Left renal cortex interstitium (tissue), 4 donors: ENCODE data around the gene CABLES2. TPM values are rescaled to one million over a fixed set of nuclear protein-coding genes. Genes with fewer than 3 reads are reported as not detected.
A peak's percentile ranks its signal among the peaks of the same experiment; 100 is the strongest.

ENCODE experiments used
- DNase-seq, 4 donors: peaks; one replicate each; pipeline ENCODE4 v3.0.0-alpha.2; 2013; ENCODE audit warnings: low read depth in 4 of 4, low spot score in 2 of 4, missing footprints in 1 of 4
- polyA plus RNA-seq, 4 donors: library from polyadenylated mRNA; unstranded; fragments of 120-200 nt; gene quantifications; one replicate each; pipeline ENCODE4 v1.2.1, GENCODE V29; 2013; ENCODE audit not compliant: insufficient read length in 4 of 4

The CABLES2 gene
- polyA plus RNA-seq, 4 donors: 8.0 to 11.6 (median 11.0) TPM

DNA sequence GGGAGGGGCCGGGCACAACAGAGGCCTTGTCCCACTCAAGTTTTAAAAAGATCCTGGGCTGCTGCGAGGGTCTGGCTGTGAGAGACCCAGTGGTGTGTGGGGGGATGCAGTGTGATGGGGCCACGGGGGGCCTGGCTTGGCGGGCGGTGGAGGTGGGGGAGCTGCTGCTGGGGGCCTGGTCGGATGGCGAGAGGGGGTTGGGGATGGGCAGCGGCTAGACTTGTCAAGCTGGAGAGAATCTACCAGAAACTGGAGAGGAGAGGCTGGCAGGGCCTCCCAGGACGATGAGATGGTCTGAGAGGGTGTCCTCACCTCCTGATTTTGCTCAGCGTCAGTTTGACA, 15.0 kb downstream of the CABLES2 start:
- DNase-seq: no peak

DNA sequence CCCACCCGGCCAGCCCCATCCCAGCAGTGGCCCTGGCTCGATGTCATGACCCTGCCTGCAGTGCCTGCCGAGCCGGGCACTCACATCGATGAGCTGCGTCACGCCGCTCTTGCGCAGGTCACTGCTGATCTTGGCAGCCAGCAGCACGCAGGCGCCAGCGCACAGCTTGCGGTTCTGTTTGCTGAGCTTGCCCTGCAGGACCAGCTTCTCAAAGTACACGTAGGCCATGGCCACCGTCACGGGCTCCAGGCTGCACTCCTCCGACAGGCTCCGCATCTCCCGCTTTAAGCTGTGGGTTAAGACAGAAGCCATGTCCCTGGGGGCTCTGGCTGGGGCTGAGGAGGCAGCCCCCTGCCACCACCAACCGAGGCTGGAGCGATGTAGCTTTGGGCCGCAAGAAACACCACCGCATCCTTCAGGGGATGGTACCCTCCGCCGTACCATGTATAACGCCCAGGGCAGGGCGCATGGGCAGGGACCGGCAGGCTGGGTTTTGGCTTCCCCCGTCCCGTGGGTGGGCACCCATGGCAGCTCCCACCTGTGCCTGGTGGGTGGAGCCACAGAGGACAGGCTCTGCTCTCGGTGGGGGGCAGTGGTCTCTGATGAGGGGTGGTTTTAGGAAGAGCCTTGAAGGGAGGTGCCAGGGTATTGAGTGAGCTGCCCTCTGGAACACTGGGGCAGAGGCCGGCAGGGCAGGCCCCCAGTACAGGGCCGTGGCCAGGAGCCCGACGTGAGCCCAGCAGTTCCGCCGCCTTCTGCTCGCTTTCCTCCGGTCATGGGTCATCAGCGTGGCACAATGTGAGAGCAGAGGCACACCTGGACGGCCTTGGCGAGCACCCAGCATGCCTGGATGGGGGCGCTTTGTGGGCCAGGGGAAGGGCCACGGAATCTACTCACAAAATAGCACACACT, 15.7 kb downstream of the CABLES2 start:
- no peak for DNase-seq

DNA sequence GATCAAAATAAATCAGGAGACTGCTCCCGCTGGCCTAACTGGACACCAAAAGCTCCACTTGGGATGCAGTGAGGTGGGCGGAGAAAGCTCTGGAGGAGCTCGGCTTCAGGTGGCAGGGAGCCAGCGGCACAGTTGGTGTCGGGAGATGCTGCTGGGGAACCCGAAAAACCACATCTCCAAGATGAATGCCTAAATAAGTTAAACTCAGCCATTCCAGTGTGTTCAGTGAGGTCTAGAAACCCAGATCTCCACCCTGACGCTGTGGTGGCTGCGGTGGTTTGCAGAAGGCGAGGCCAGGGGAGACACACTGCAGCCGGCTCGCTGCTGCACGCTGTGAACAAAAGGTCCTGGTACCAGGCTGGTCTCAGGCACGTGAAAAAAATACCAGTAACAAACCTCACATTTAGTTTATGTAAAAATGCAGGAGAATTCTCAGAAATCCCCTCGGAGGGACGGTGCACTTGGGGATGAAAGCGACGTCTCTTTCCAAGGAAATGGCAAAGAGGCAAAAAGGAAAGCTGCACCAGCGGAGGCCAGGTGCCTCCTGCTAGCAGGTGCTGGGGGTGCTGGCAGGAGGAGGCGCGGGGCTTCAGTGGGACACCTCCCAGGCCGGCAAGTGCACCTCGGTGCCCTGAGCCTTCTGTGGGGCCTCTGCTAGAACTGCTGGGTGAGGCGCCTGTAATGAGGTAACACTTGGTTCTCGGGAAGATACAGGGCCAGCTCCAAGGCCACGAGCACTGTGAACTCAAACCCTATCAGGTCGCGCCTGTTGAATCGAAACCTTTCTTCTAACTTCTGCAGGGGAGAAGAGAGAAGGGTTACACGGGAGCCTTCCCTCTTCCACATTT, 16.5 kb downstream of the CABLES2 start:
- DNase-seq: no peak

DNA sequence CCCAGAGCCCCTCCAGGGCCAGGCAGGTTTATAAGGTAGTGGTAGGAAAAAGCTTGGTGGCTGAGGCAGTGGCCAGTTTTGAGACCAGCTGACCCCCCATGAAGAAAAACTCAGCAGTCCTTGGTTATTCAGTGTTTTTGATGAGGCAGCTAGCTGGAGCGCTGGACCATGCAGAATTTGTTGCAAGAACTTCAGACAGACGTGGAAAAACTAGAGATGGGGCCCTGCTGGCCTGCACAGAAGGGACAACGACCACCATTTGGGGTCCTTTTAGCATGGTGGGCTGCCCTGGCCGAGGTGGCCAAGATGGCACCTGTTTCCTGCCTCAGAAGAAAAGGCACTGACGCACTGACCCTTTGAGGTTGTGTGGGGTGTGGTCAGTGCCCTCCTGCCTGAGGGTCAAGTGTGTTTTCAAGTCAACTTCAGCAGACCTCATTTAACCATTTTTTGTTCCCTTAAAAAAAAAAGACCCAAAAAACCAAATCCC, 17.4 kb downstream of the CABLES2 start:
- no peak for DNase-seq

DNA sequence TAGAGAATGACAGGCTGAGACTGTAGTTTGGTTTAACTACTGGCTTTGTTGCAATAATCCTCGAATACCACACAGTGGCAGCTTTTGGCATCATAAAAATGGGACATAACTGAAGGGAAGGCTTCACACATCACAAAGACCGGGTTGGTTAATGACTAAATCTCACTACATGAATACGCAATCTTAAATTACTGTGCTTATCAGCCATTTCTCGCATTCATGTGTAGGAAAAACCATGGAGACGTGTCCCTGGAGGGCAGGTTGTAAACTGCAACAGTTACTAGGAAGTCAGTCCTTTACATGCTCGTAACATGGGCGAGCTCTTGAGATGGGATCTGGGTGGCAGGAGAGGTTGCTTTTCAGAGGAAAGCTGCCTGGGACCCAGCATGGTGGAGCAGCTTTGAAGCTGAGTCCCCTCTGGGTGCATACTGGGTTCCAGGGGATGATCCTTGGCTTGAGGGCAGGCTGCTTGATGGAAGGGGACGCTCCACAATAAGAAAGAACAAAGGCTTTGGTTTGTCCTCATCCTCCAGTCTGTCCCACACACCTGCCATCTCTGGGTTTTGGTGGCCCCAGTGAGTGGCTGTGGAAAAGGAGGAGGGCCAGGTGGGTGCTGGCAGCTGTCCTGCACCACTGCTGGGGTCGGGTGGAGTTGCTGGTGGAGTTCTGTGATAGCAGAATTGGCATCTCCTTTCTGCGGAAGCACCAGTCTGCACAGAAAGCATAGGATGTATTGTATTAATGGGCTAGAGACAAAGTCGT, 18.1 kb downstream of the CABLES2 start:
- DNase-seq: no peak

DNA sequence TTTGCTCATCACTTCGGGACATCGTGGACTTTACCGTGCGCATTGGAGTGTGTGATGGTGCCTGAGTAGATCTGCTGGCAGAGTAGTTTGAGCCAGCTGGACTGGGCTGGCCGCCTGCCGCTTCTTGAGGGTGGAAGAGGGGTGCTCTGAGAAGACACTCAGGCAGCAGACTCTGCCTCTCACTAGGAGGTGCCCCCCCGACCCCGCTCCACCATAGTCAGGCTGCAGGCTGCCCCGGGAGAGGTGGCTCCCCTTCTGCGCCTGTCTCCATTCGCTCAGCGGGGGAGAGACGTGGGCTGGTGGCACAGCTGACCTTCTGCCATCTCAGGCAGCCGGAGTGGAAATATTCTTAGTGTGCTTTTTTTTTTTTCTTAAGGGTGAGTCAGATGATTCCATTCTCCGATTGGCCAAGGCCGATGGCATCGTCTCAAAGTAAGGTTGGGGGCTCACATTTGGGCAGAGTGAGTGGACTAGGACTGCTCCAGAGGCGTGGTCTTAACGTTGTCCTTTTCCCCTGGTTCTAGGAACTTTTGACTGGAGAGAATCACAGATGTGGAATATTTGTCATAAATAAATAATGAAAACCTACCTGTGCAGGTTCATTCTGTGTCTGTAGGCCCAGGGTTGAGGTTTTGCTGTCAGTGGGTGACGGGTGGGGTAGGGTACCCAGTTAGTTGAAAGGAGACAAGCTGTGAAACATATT, 19.0 kb downstream of the CABLES2 start:
- no peak for DNase-seq

DNA sequence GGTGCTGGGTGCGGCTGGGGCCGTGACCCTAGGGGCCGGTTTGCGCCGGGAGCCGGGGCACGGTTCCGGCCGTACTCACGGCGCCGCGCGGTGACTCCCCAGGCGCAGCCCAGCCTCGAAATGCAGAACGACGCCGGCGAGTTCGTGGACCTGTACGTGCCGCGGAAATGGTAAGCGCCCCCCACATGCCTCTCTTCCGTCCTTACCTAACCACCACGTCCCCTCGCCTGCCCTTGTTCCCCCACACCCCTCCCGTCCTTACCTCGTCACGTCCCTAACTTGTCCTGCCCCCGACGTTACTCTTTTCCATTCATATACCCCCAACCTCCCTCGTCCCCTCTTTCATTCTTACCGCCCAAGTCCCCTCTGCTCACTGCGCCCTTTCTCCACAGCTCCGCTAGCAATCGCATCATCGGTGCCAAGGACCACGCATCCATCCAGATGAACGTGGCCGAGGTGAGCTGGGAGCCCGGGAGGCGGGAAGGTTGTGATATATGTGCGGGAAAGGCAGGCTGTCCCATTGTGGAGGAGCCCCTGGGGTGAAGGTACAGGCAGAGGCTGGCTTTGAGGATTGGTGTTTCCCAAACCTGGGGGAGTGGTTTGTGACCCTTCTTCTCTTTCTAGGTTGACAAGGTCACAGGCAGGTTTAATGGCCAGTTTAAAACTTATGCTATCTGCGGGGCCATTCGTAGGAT, 19.7 kb downstream of the CABLES2 start:
- no peak for DNase-seq

DNA sequence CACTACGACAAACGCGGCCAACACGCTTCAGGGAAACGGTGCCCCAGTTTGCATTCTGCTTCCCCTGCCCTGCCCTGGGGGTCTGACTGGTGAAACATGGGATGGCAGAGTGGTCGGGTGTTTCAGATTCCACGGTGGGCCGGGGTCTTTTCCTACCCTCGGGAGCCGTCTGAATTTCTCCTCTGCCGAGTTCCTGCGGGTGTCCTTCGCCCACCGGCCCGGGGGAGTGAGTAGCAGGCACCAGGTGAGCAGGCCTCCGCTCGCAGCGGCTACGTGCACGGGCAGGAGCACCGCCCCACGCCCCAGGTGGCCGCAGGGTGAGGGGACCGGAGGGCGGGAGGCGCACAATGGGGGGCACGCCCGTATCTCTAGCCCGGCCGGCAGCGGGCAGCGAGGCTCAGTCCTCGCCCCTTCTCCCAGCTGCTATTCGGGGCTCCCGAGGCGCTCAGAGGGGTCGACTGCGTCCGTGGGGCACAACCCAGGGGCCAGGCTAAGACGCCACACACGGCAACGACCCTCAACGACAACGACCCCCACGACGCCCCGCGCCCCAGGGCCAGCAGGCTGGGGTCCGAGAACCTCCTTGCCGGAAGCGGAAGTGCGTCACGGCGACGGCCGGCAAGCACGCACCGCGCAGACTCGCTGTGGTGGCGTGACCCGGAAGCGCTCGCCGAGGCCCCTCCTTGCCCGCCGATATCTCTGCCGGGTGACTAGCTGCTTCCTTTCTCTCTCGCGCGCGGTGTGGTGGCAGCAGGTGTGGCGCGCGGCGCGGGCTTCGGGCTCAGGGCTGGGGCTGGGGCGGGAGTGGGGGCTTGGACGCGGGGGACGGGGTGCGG, 20.5 kb downstream of the CABLES2 start, which contains the start of gene RPS21:
Gene RPS21, plus strand, starts transcription at position 721 of the 836 bp plus-strand sequence. CDS start 236 bp downstream, outside the sequence.
- DNase-seq: peak in 2 of 4 donors; percentile 80 to 86

DNA sequence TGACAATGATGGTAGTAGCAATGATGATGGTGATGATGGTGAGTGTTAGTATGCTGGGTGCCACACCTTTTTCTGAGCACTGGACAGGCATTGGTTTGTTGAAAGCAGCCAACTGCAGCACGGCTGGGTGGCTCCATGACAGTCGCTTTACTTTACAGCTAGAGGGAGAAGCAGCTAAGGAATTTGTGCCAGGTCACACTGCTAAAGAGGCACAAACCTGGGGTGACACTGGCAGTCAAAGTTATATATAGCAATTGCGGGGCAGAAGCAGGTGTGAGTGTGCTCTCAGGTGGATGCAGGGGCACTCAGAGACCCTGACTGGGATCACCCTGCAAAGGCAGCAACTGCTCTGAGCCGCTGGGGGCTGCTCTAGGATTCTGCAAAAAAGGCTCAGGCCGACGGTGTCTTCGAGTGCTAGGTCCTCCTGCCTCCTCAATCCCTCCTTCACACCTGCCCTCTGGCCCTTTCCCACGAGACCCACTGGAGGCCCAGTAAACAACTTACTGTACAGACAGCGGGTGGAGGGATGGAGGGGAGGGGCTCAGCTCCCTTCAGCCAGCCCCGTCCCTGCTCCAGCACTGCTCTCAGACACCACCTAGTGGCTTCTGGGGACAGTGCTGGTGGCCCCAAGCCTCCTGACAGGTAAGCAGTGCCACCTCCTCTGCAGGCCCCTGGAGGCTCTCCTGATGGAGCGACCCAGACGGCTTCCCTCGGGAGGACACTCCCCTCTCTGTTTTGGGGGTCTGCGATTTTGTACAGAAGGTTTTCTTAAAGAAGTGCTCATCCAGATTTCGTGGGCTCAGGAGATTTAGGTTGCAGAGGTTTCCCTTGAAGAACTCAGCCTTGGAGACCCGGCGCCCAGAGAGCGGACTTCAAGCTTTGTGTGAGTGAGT, 24.5 kb downstream of the CABLES2 start:
- DNase-seq: no peak

DNA sequence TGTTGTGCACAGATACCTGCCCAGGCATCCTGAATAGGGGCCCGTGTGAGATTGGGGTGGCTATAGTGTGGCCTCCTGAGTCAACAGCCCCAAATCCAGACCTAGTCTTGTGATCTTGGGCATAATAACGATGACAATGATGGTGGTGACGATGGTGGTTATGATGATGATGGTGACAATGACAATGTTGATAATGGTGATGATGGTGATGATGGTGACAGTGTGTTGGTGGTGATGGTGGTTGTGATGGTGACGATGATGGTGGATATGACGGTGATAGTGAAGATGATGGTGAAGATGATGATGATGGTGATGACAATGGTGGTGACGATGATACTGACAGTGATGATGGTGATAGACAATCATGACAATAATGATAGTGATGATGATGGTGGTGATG, 25.2 kb downstream of the CABLES2 start:
- no peak for DNase-seq

DNA sequence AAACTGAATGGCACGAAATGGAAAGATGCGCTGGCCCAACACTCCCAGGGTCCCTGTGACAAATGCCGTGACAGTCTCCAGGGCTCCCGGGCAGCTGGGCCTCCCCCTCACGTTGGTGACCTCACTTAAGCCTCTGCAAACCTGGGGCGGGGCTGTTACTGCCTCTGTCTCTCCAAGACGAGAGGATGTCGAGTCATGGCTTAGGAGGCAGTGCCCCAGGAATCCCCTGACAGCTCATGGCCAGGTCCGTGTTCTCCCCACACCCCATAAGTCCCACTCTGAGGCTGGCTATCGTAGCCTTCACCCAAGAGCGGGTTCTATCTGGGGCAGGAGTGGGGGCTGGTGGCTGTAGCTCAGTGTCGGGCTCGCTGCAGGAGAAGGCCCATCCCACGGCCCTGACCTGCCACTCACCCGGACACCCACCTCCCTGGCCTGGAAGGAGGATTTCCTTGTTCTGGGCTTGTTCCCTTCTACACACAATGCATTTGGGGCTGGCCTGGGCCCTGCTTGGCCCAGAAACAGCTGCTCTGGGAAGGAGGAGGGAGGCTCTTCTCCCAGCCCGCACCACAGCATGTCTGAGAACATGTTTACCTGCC, 25.8 kb downstream of the CABLES2 start:
- no peak for DNase-seq

DNA sequence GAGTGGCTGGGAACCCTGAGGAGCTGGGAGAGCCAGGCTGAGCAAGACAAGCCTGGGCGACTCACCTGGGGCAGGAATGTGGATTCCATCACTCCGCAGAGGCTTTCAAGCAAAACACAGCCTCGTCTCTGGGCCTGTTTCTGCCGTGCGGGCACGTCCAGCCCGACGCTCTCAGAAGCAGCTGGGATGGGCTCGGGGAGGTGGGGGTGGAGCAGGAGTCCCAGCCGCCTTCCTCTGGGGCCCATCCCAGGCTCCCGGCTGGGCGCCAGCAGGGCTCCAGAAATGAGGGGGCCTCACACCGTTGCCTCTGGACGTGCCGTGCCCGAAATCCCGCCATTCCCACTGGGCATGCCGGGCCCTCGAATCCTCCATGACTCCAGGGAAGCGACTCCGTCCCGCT, 28.9 kb downstream of the CABLES2 start:
- no peak for DNase-seq

DNA sequence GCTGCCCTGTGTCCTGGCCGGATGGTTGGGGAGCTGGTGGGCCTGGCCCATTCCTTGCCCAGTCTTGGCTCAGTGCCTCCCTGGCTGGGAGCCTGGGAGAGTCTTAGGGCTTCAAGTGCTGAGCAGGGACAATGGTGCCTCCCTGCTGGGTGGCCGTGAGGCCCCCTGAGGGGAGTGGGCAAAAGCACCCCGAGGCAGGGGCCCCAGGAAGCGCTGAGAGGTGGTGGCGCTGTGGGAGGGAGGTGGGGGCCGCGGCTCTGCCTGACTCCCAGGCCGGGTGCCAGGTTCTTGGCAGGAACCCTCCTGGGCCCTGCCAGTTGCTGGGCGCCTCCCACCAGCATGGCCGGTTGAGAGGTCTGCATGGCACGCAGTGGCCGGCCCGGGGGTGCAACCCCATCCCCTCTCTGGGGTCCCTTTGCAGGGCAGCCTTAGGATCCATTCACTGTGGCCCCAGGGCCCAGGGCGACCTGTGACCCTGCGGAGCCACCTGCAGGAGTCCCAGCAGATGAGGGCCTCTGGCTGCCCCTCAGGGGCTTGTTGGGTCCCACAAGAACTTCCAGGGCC, 29.4 kb downstream of the CABLES2 start:
- DNase-seq: no peak

DNA sequence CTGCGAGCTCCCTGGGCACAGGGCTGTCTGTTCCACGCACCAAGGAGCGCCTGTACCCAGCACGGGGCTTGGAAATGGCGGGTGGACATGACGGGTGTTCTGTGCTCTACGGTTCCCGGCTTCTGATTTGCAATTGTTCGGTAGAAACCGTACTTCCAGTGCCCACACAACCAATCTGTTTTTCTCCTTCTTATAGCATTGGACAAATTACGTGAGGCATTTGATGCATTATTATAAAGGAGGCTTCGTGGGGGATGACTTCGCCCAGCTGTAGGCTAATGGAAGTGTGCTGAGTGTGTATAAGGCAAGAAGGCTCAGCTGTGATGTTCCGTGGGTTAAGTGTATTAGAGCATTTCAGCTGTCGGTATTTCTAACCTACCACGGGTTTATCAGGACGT, 30.0 kb downstream of the CABLES2 start:
- DNase-seq: no peak

DNA sequence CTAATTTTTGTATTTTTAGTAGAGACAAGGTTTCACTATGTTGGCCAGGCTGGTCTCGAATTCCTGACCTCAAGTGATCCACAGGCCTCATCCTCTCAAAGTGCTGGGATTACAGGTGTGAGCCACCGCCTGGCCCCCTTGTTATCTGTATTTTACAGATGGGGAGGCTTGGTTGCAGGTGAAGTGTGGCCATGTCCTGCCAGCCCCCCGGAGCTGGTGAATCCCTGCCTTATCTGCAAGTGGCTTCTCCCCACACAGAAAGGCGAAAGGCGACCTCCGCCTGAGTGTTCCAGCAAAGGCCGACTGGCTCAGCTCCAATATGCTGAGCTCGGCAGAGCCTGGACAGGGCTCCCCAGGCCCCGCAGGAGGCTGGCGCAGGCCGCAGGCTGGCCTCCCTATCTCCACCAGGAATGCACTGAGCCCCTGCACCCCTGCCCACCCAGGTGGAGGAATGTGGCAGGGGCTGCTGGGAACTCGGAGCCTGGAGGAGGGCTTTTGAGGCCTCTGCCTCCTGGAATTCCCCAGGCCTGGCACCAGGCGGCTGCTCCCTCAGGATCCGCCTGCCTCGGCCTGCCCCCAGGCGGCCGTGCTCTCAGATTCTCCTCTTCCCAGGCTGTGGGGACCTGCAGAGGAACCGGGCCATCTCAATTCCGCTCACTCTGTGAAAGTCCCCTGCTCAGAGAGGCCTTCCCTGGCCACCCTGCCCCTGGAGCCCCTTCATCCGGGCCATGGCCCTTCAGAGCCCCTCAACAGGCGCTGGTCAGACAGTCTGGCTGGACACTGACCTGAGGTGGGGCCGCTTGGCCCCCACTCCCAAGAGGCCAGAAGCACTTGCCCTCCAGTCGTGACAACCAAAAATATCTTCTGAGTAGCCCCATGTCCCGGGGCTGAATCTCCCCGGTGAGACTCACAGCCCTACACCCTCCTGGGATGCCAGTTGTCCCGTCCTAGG, 30.7 kb downstream of the CABLES2 start:
- DNase-seq: no peak
